SK-N-SH treated with all-trans-retinoic acid at 6 μM for 48 hours (cell line): ENCODE measurements around the gene ORC6.

ENCODE experiments used
- ARNTL ChIP-seq: fragments of 450-650 bp; formaldehyde crosslinking; IDR thresholded peaks from 2 replicates; pipeline ENCODE4 v1.5.0; 2020; ENCODE audit warnings: low read depth, mild to moderate bottlenecking, moderate library complexity, borderline replicate concordance
- BACH2 ChIP-seq: fragments of 250-450 bp; sonication (Bioruptor Pico); IDR thresholded peaks from 2 replicates; pipeline ENCODE4 v1.9.0; 2021; ENCODE audit warnings: mild to moderate bottlenecking, borderline replicate concordance
- CSRNP3 ChIP-seq: fragments of 250-450 bp; sonication (Bioruptor Pico); IDR thresholded peaks from 2 replicates; pipeline ENCODE4 v1.5.1; 2021; ENCODE audit warnings: mild to moderate bottlenecking, moderate library complexity
- GLIS3 ChIP-seq: fragments of 250-450 bp; sonication (Bioruptor Pico); IDR thresholded peaks from 2 replicates; pipeline ENCODE4 v1.5.0; 2020; ENCODE audit warnings: mild to moderate bottlenecking, moderate library complexity
- RARB ChIP-seq: fragments of 250-450 bp; sonication (Bioruptor Pico); IDR thresholded peaks from 2 replicates; pipeline ENCODE4 v1.8.0; 2021; ENCODE audit warnings: mild to moderate bottlenecking, moderate library complexity
- TCF4 ChIP-seq: fragments of 250-450 bp; sonication (Bioruptor Pico); IDR thresholded peaks from 2 replicates; pipeline ENCODE4 v1.8.0; 2021; ENCODE audit warnings: mild to moderate bottlenecking, moderate library complexity, borderline replicate concordance
- TSHZ2 ChIP-seq: fragments of 250-450 bp; sonication (Bioruptor Pico); IDR thresholded peaks from 2 replicates; pipeline ENCODE4 v1.5.0; 2020; ENCODE audit warnings: mild to moderate bottlenecking, moderate library complexity
- ZC3H10 ChIP-seq: fragments of 250-450 bp; sonication (Bioruptor Pico); IDR thresholded peaks from 2 replicates; pipeline ENCODE4 v1.5.1; 2021; ENCODE audit warnings: mild to moderate bottlenecking, moderate library complexity
- ZFP3 ChIP-seq: fragments of 250-450 bp; sonication (Bioruptor Pico); IDR thresholded peaks from 2 replicates; pipeline ENCODE4 v1.5.0; 2020; ENCODE audit warnings: mild to moderate bottlenecking, moderate library complexity
- ZFP30 ChIP-seq: fragments of 450-650 bp; formaldehyde crosslinking; IDR thresholded peaks from 2 replicates; pipeline ENCODE4 v1.5.0; 2022; ENCODE audit warnings: mild to moderate bottlenecking, moderate library complexity
- ZNF8 ChIP-seq: fragments of 450-650 bp; formaldehyde crosslinking; IDR thresholded peaks from 2 replicates; pipeline ENCODE4 v1.5.0; 2020; ENCODE audit warnings: mild to moderate bottlenecking, moderate library complexity
- TF ChIP-seq, protein P1 (sequence below): fragments of 250-450 bp; sonication (Bioruptor Pico); IDR thresholded peaks from 2 replicates; pipeline ENCODE4 v1.8.0; 2021; ENCODE audit warnings: low read depth, mild to moderate bottlenecking, moderate library complexity, borderline replicate concordance

DNA sequence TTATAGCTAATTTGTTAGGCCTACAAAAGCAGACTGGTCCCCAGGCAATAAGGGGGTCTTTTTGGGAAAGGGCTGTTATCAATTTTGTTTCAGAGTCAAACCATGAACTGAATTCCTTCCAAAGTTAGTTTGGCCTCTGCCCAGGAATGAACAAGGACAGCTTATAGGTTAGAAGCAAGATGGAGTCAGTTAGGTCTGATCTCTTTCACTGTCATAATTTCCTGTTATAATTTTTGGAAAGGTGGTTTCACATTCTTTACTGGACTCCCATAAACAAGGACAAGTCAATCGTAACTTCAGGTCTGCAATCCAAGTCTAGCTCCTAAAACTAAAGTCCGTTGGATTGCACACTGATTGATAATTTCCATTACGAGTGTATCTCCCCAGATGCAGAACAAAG is 38.2 kb upstream of the ORC6 start:
- TF ChIP-seq ZNF8 (no peak), TSHZ2 (CRISPR knock-in tag) (no peak), GLIS3 (CRISPR knock-in tag) (no peak), CSRNP3 (CRISPR knock-in tag) (no peak), BACH2 (CRISPR knock-in tag) (no peak), ZFP30 (no peak), RARB (CRISPR knock-in tag) (no peak), ARNTL (no peak), ZC3H10 (CRISPR knock-in tag) (no peak), TCF4 (CRISPR knock-in tag) (no peak), ZFP3 (no peak)
- TF ChIP-seq, protein P1, sequence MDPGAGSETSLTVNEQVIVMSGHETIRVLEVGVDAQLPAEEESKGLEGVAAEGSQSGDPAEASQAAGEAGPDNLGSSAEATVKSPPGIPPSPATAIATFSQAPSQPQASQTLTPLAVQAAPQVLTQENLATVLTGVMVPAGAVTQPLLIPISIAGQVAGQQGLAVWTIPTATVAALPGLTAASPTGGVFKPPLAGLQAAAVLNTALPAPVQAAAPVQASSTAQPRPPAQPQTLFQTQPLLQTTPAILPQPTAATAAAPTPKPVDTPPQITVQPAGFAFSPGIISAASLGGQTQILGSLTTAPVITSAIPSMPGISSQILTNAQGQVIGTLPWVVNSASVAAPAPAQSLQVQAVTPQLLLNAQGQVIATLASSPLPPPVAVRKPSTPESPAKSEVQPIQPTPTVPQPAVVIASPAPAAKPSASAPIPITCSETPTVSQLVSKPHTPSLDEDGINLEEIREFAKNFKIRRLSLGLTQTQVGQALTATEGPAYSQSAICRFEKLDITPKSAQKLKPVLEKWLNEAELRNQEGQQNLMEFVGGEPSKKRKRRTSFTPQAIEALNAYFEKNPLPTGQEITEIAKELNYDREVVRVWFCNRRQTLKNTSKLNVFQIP (CRISPR knock-in tag) = no peak
